ENCODE results near the gene TSPEAR. TPM values are rescaled to one million over a fixed set of nuclear protein-coding genes. Genes with fewer than 3 reads are reported as not detected.
A peak's percentile ranks its signal among the peaks of the same experiment; 100 is the strongest.
"Not testable (repeated sequence)": the region's sequence is repeated elsewhere in the genome, so short reads cannot be mapped to it uniquely, and the experiment has no call there.

TSPEAR gene
- polyA plus RNA-seq, 6 donors from 2014 or later = not detected

GRCh38 chr21:44671911-44672310, 39.5 kb downstream of the TSPEAR start:
- peaks cover 9 to 18% of the 10 kb centered on the region in 2 donors for H3K36me3 Mint-ChIP-seq
- H3K9me3 Mint-ChIP-seq = peaks cover 17 to 64% (median 49%) of the 10 kb centered on the region in 7 donors
- H3K27ac Mint-ChIP-seq = no peak overlapping the region
- peaks cover 13 to 47% (median 29%) of the 10 kb centered on the region in 3 donors for H3K27me3 Mint-ChIP-seq
- H3K4me1 Mint-ChIP-seq = no peaks in the 10 kb centered on the region
- no peak for DNase-seq
- no peak overlapping the region for H3K4me3 Mint-ChIP-seq
- no peak for ATAC-seq (ENCODE audit: low read depth in 2 of 2)

- Mint-ChIP-seq H3K4me1 (no peaks in the 10 kb centered on the region), H3K9me3 (peaks cover 17 to 69% (median 53%) of the 10 kb centered on the region in 7 donors), H3K27ac (no peak overlapping the region), H3K4me3 (no peak overlapping the region), H3K36me3 (peaks cover 9 to 18% of the 10 kb centered on the region in 2 donors), H3K27me3 (peaks cover 17 to 55% (median 34%) of the 10 kb centered on the region in 3 donors)
- ATAC-seq (ENCODE audit: low read depth in 2 of 2) (no peak), DNase-seq (no peak)
Measured at GRCh38 chr21:44670642-44671432, 40.5 kb downstream of the TSPEAR start.

- Mint-ChIP-seq H3K4me1 (no peaks in the 10 kb centered on the region), H3K9me3 (peaks cover 13 to 73% (median 43%) of the 10 kb centered on the region in 7 donors), H3K4me3 (no peak overlapping the region), H3K36me3 (peaks cover 11 to 13% of the 10 kb centered on the region in 2 donors), H3K27ac (no peak overlapping the region), H3K27me3 (peaks cover 20 to 44% (median 43%) of the 10 kb centered on the region in 3 donors)
- DNase-seq = no peak
- ATAC-seq (ENCODE audit: low read depth in 2 of 2) = no peak
Measured at GRCh38 chr21:44667612-44668011, 43.8 kb downstream of the TSPEAR start.

- H3K9me3 Mint-ChIP-seq = peaks cover 12 to 68% (median 34%) of the 10 kb centered on the region in 7 donors
- H3K4me3 Mint-ChIP-seq = no peak within 1 kb of the TSS
- ATAC-seq (ENCODE audit: low read depth in 2 of 2) (no peak), DNase-seq (no peak)
- H3K36me3 Mint-ChIP-seq = peaks cover 10 to 11% of the 10 kb centered on the region in 2 donors
- peaks cover 24 to 45% (median 45%) of the 10 kb centered on the region in 3 donors for H3K27me3 Mint-ChIP-seq
- H3K27ac Mint-ChIP-seq = peak within 1 kb of the TSS in 1 of 6 donors; percentile 34
- no peaks in the 10 kb centered on the region for H3K4me1 Mint-ChIP-seq
Measured at GRCh38 chr21:44666401-44667320, 44.7 kb downstream of the TSPEAR start, which contains the start of gene KRTAP12-2. TSS of gene KRTAP12-2 (minus strand) at chr21:44666927. CDS start at chr21:44666886, 41 bp downstream.

- H3K9me3 Mint-ChIP-seq = peaks cover 7 to 55% (median 20%) of the 10 kb centered on the region in 7 donors
- ATAC-seq (ENCODE audit: low read depth in 2 of 2) (no peak), DNase-seq (no peak)
- H3K4me1 Mint-ChIP-seq = no peaks in the 10 kb centered on the region
- H3K27me3 Mint-ChIP-seq = peaks cover 19 to 56% (median 53%) of the 10 kb centered on the region in 3 donors
- H3K36me3 Mint-ChIP-seq = peaks cover 11 to 12% of the 10 kb centered on the region in 2 donors
- no peak overlapping the region for H3K27ac Mint-ChIP-seq
- no peak overlapping the region for H3K4me3 Mint-ChIP-seq
Measured at GRCh38 chr21:44664691-44665090, 46.7 kb downstream of the TSPEAR start.

- H3K4me1 Mint-ChIP-seq; DNase-seq; ATAC-seq (ENCODE audit: low read depth in 2 of 2); H3K4me3 Mint-ChIP-seq; H3K27ac Mint-ChIP-seq: not testable (repeated sequence)
- Mint-ChIP-seq H3K36me3 (peaks cover 14 to 22% of the 10 kb centered on the region in 2 donors), H3K9me3 (peaks cover 9 to 50% (median 27%) of the 10 kb centered on the region in 7 donors), H3K27me3 (peaks cover 35 to 57% (median 54%) of the 10 kb centered on the region in 3 donors)
Measured at GRCh38 chr21:44661567-44661966, 49.8 kb downstream of the TSPEAR start.

- peaks cover 16 to 55% (median 31%) of the 10 kb centered on the region in 7 donors for H3K9me3 Mint-ChIP-seq
Measured at GRCh38 chr21:44658913-44659595, 52.3 kb downstream of the TSPEAR start.

GRCh38 chr21:44658541-44658910, 52.8 kb downstream of the TSPEAR start:
- Mint-ChIP-seq H3K9me3 (peaks cover 16 to 55% (median 29%) of the 10 kb centered on the region in 7 donors), H3K4me1 (no peaks in the 10 kb centered on the region), H3K27me3 (peaks cover 32 to 54% (median 33%) of the 10 kb centered on the region in 3 donors), H3K4me3 (peak overlapping the region in 1 of 8 donors; percentile 50), H3K36me3 (peaks cover 10 to 29% of the 10 kb centered on the region in 2 donors), H3K27ac (no peak overlapping the region)
- DNase-seq (no peak), ATAC-seq (ENCODE audit: low read depth in 2 of 2) (no peak)

More at GRCh38 chr21:44658913-44659595, 52.3 kb downstream of the TSPEAR start:
- no peak overlapping the region for H3K27ac Mint-ChIP-seq
- no peaks in the 10 kb centered on the region for H3K4me1 Mint-ChIP-seq
- peaks cover 10 to 29% of the 10 kb centered on the region in 2 donors for H3K36me3 Mint-ChIP-seq
- DNase-seq = no peak
- ATAC-seq (ENCODE audit: low read depth in 2 of 2) = no peak
- H3K4me3 Mint-ChIP-seq = no peak overlapping the region
- H3K27me3 Mint-ChIP-seq = peaks cover 32 to 49% (median 33%) of the 10 kb centered on the region in 3 donors

- H3K9me3 Mint-ChIP-seq = peaks cover 16 to 55% (median 29%) of the 10 kb centered on the region in 7 donors
- H3K36me3 Mint-ChIP-seq = peaks cover 10 to 29% of the 10 kb centered on the region in 2 donors
Measured at GRCh38 chr21:44657635-44658540, 53.5 kb downstream of the TSPEAR start, which contains the start of gene KRTAP12-3. TSS of gene KRTAP12-3 (plus strand) at chr21:44657932. CDS start at chr21:44657980, 48 bp downstream.

GRCh38 chr21:44656868-44657267, 54.5 kb downstream of the TSPEAR start:
- Mint-ChIP-seq H3K9me3 (peaks cover 15 to 49% (median 29%) of the 10 kb centered on the region in 7 donors), H3K27me3 (peaks cover 29 to 56% (median 32%) of the 10 kb centered on the region in 3 donors), H3K27ac (no peak overlapping the region), H3K4me3 (no peak overlapping the region), H3K36me3 (peaks cover 10 to 29% of the 10 kb centered on the region in 2 donors), H3K4me1 (peaks cover 0 to 2% (median 0%) of the 10 kb centered on the region in 3 donors)
- DNase-seq = no peak
- ATAC-seq (ENCODE audit: low read depth in 2 of 2) = no peak

More at GRCh38 chr21:44657635-44658540, 53.5 kb downstream of the TSPEAR start, which contains the start of gene KRTAP12-3:
- DNase-seq = no peak
- Mint-ChIP-seq H3K4me1 (peaks cover 0 to 2% (median 0%) of the 10 kb centered on the region in 3 donors), H3K27me3 (peaks cover 32 to 56% (median 33%) of the 10 kb centered on the region in 3 donors), H3K4me3 (peak within 1 kb of the TSS in 1 of 8 donors; percentile 50), H3K27ac (peak within 1 kb of the TSS in 1 of 6 donors; percentile 73)
- ATAC-seq (ENCODE audit: low read depth in 2 of 2) = no peak

- Mint-ChIP-seq H3K27me3 (peaks cover 27 to 42% (median 29%) of the 10 kb centered on the region in 3 donors), H3K4me1 (peaks cover 0 to 2% (median 0%) of the 10 kb centered on the region in 3 donors), H3K9me3 (peaks cover 15 to 46% (median 27%) of the 10 kb centered on the region in 7 donors)
Measured at GRCh38 chr21:44654576-44655175, 56.7 kb downstream of the TSPEAR start, which contains the start of gene KRTAP12-4. TSS of gene KRTAP12-4 (minus strand) at chr21:44654659. CDS start at chr21:44654614, 45 bp downstream.

More at GRCh38 chr21:44654576-44655175, 56.7 kb downstream of the TSPEAR start, which contains the start of gene KRTAP12-4:
- H3K36me3 Mint-ChIP-seq = peaks cover 7 to 29% of the 10 kb centered on the region in 2 donors
- H3K4me3 Mint-ChIP-seq = no peak within 1 kb of the TSS
- no peak for ATAC-seq (ENCODE audit: low read depth in 2 of 2)
- DNase-seq = no peak
- H3K27ac Mint-ChIP-seq = no peak within 1 kb of the TSS
